ENCODE results near the gene CCDC12.

CCDC12 gene

DNA sequence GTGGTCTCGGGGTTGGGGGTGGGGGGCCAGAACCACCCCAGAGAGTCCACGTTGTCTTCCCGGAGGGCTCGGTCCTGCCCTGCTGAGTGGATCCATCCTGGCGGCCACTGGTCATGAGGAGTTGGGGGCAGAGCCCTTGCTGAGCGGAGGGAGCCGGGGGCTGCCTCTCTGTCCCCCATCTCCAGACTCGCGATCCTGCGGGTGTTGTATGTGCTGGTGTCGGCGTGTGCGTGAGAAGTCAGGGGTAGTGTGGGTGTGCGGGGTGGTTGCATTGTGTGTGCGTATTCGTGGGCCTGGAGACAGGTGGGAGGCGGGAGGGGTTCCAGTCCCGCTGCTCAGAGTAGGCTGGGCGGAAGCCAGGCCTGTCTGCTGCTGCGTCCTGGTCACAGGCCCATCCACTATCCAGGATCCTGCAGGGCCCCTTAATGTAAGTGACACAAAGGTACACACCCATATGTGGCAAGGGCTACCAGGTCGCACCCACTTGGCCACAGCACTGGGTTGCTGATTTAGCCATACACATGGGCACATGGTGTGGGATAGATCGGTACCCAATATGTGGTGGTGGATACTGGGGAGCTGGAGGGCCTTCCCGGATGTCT, 33.7 kb upstream of the CCDC12 start:
- H3K4me3 ChIP-seq (replicated peaks; ENCODE audit: insufficient read depth, low read length) = no peak overlapping the region
- no peak overlapping the region for H3K27ac ChIP-seq (replicated peaks)
- no peaks in the 10 kb centered on the region for H3K27me3 ChIP-seq (ENCODE audit: insufficient read depth, poor library complexity, severe bottlenecking)
- DNase-seq (ENCODE audit: low read depth in 1 of 2, low spot score in 1 of 2) = no peak
- TF ChIP-seq REST (IDR thresholded peaks at IDR 0.05; ENCODE audit: insufficient replicate concordance, low read depth) (no peak), POLR2AphosphoS5 (IDR thresholded peaks at IDR 0.05; ENCODE audit: low read depth) (no peak), GABPA (IDR thresholded peaks at IDR 0.05; ENCODE audit: low read depth) (no peak), SPI1 (IDR thresholded peaks at IDR 0.05; ENCODE audit: borderline replicate concordance, low read depth) (no peak)
- TF ChIP-seq, protein P1, sequence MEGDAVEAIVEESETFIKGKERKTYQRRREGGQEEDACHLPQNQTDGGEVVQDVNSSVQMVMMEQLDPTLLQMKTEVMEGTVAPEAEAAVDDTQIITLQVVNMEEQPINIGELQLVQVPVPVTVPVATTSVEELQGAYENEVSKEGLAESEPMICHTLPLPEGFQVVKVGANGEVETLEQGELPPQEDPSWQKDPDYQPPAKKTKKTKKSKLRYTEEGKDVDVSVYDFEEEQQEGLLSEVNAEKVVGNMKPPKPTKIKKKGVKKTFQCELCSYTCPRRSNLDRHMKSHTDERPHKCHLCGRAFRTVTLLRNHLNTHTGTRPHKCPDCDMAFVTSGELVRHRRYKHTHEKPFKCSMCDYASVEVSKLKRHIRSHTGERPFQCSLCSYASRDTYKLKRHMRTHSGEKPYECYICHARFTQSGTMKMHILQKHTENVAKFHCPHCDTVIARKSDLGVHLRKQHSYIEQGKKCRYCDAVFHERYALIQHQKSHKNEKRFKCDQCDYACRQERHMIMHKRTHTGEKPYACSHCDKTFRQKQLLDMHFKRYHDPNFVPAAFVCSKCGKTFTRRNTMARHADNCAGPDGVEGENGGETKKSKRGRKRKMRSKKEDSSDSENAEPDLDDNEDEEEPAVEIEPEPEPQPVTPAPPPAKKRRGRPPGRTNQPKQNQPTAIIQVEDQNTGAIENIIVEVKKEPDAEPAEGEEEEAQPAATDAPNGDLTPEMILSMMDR (IDR thresholded peaks at IDR 0.05; ENCODE audit: insufficient read depth, low read length) = no peak

GRCh38 chr3:47009225-47010110, 32.9 kb upstream of the CCDC12 start:
- DNase-seq (ENCODE audit: low read depth in 1 of 2, low spot score in 1 of 2) = no peak
- Histone ChIP-seq H3K27ac (replicated peaks) (no peak overlapping the region), H3K4me3 (replicated peaks; ENCODE audit: insufficient read depth, low read length) (no peak overlapping the region), H3K27me3 (ENCODE audit: insufficient read depth, poor library complexity, severe bottlenecking) (no peaks in the 10 kb centered on the region)
- TF ChIP-seq, protein P1 (IDR thresholded peaks at IDR 0.05; ENCODE audit: insufficient read depth, low read length) = no peak
- no peak for TF ChIP-seq REST (IDR thresholded peaks at IDR 0.05; ENCODE audit: insufficient replicate concordance, low read depth)
- TF ChIP-seq POLR2AphosphoS5 (IDR thresholded peaks at IDR 0.05; ENCODE audit: low read depth) = no peak
- TF ChIP-seq GABPA (IDR thresholded peaks at IDR 0.05; ENCODE audit: low read depth) = no peak
- no peak for TF ChIP-seq SPI1 (IDR thresholded peaks at IDR 0.05; ENCODE audit: borderline replicate concordance, low read depth)

DNA sequence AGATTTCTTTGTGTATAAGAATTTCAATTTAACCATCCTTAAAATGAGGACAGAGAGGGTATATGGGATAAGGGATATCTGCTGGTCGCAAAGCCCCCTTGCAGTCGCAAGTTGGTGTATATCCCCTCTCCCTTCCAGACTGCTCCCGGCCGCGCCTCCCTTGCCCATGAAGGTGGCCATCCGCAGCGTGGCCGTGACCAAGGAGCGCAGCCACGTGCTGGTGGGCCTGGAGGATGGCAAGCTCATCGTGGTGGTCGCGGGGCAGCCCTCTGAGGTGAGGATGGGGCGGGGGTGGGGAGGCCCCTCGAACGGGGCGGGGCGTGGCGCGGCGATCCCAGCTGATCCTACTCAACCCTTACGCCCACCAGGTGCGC, 32.3 kb upstream of the CCDC12 start:
- Histone ChIP-seq H3K27ac (replicated peaks) (no peak overlapping the region), H3K27me3 (ENCODE audit: insufficient read depth, poor library complexity, severe bottlenecking) (no peaks in the 10 kb centered on the region), H3K4me3 (replicated peaks; ENCODE audit: insufficient read depth, low read length) (no peak overlapping the region)
- TF ChIP-seq SPI1 (IDR thresholded peaks at IDR 0.05; ENCODE audit: borderline replicate concordance, low read depth) (no peak), REST (IDR thresholded peaks at IDR 0.05; ENCODE audit: insufficient replicate concordance, low read depth) (no peak), GABPA (IDR thresholded peaks at IDR 0.05; ENCODE audit: low read depth) (no peak), POLR2AphosphoS5 (IDR thresholded peaks at IDR 0.05; ENCODE audit: low read depth) (no peak)
- TF ChIP-seq, protein P1 (IDR thresholded peaks at IDR 0.05; ENCODE audit: insufficient read depth, low read length) = no peak
- no peak for DNase-seq (ENCODE audit: low read depth in 1 of 2, low spot score in 1 of 2)

Data from HL-60 (cell line).